ENCODE results near the gene QARS1. TPM values are rescaled to one million over a fixed set of nuclear protein-coding genes. Genes with fewer than 3 reads are reported as not detected.
A peak's percentile ranks its signal among the peaks of the same experiment; 100 is the strongest.

QARS1 gene
- total and polyA plus RNA-seq, 2 of the 8 experiments (the other 6 are each of a cell fraction or from before 2014, with no cell fraction given), result 353 to 581 TPM

- POLR2A ChIA-PET (ENCODE audit: partially characterized antibody), result interaction anchor here (1.1 to 25.5 kb wide), 9 partner anchors 9 to 130 kb away, joined by 3 to 508 read pairs (median 5); partner anchors contain the start of genes IMPDH2, LAMB2, NDUFAF3 and P4HTM
- Histone ChIP-seq H4K5ac (ENCODE audit: insufficient read length, low read depth, low read length) (peak overlapping the region; percentile 32), H3K36me3 (ENCODE audit: control insufficient read depth in 2 of 4, insufficient read depth in 4 of 4, low read length in 3 of 4) (peaks cover 18 to 55% (median 43%) of the 10 kb centered on the region in 4 experiments), H2AFZ (ENCODE audit: low read length) (no peak overlapping the region), H4K8ac (ENCODE audit: extremely low read depth, insufficient read depth, low read length) (peak overlapping the region; percentile 95), H2BK15ac (ENCODE audit: low read length) (no peak overlapping the region), H3K4me2 (ENCODE audit: insufficient read depth in 1 of 2, low read depth in 2 of 2, low read length in 2 of 2) (peak overlapping the region; percentile 92 to 99), H4K20me1 (replicated peaks in 1 of 2; ENCODE audit: control insufficient read depth in 1 of 2, insufficient read depth in 2 of 2, low read length in 2 of 2) (peaks cover 0 to 9% of the 10 kb centered on the region in 2 experiments), H2BK5ac (ENCODE audit: low read depth, low read length) (peak overlapping the region; percentile 73), H4K91ac (replicated peaks; ENCODE audit: insufficient read length, low read length) (no peak overlapping the region), H3K23me2 (ENCODE audit: low read depth, low read length) (peaks cover 5% of the 10 kb centered on the region), H3K27me3 (replicated peaks in 1 of 4; ENCODE audit: control insufficient read depth in 3 of 4, extremely low read depth in 1 of 4, insufficient read depth in 3 of 4, low read length in 3 of 4) (no peaks in the 10 kb centered on the region), H3K14ac (ENCODE audit: insufficient read length) (no peak overlapping the region), H3K4me1 (replicated peaks in 1 of 4; ENCODE audit: control insufficient read depth in 3 of 4, insufficient read depth in 4 of 4, low read length in 3 of 4) (peaks cover 0 to 11% (median 6%) of the 10 kb centered on the region in 4 experiments; a peak in 5 of 7 replicates), H3K9ac (replicated peaks in 1 of 4; ENCODE audit: extremely low read depth in 1 of 4, low read depth in 3 of 4, low read length in 3 of 4) (peak overlapping the region; percentile 78 to 94 (median 89)), H3K9me3 (ENCODE audit: insufficient read depth in 2 of 2, low read depth in 1 of 2, low read length in 1 of 2) (no peaks in the 10 kb centered on the region), H3K56ac (replicated peaks; ENCODE audit: insufficient read length, low read depth, low read length) (no peak overlapping the region), H3K23ac (ENCODE audit: insufficient read length) (no peak overlapping the region), H3K4me3 (ENCODE audit: extremely low read depth in 1 of 4, insufficient read depth in 2 of 4, low read depth in 3 of 4, low read length in 4 of 4) (peak overlapping the region; percentile 83 to 92 (median 86)), H3K79me2 (ENCODE audit: control insufficient read depth in 1 of 2, insufficient read depth in 2 of 2, low read length in 2 of 2) (peaks cover 0 to 10% of the 10 kb centered on the region in 2 experiments; a peak in 2 of 4 replicates), H2BK120ac (replicated peaks; ENCODE audit: low read depth, low read length) (no peak overlapping the region), H2BK12ac (ENCODE audit: low read depth, low read length) (no peak overlapping the region), H3K79me1 (ENCODE audit: low read depth, low read length) (peaks cover 9% of the 10 kb centered on the region), H3K4ac (replicated peaks; ENCODE audit: insufficient read length, low read depth, low read length) (no peak overlapping the region), H2AK5ac (ENCODE audit: low read depth, low read length) (no peak overlapping the region), H2BK20ac (ENCODE audit: low read length) (no peak overlapping the region), H3K27ac (ENCODE audit: low read depth, low read length) (peak overlapping the region; percentile 78; the same call in 1 of the 2 replicates), H3K18ac (ENCODE audit: extremely low read depth, low read length) (no peak overlapping the region)
- WGBS, 2 experiments (ENCODE audit: extremely low coverage in 1 of 2, insufficient coverage in 1 of 2, insufficient read length in 1 of 2, insufficient replicate concordance in 2 of 2, low coverage in 1 of 2, low lambda C conversion rate in 2 of 2, missing lambda C conversion rate in 1 of 2), result 6% methylated on average over 9 of the region's 9 CpGs; no CpG with 5 or more reads in 1 of the 2 experiments
- CTCF ChIA-PET (ENCODE audit: partially characterized antibody), result interaction anchor here (0.6 to 4.4 kb wide), 7 partner anchors 9 to 98 kb away, joined by 3 to 20 read pairs (median 4); partner anchors contain the start of genes LAMB2 and NDUFAF3
- FAIRE-seq (no peak), DNase-seq (ENCODE audit: low read depth in 1 of 2, low spot score in 2 of 2) (no peak)
- TF ChIP-seq CREB1 (IDR thresholded peaks at IDR 0.05), result no peak
- TF ChIP-seq CBX8 (IDR thresholded peaks at IDR 0.05; ENCODE audit: borderline replicate concordance, low read depth, low read length), result no peak
- TF ChIP-seq RNF2 (IDR thresholded peaks at IDR 0.05; ENCODE audit: borderline replicate concordance, low read depth, low read length, missing control alignments, poor library complexity, severe bottlenecking), result no peak
- no peak for TF ChIP-seq RAD21 (IDR thresholded peaks at IDR 0.05 in 1 of 2, conservative IDR thresholded peaks at IDR 0.05 in 1 of 2; ENCODE audit: low read depth in 2 of 2, low read length in 2 of 2)
- no peak for TF ChIP-seq CEBPB (IDR thresholded peaks at IDR 0.05; ENCODE audit: low read depth, low read length)
- TF ChIP-seq RFX5 (IDR thresholded peaks at IDR 0.05; ENCODE audit: borderline replicate concordance, low read depth, low read length), result no peak
- TF ChIP-seq POLR2A (IDR thresholded peaks at IDR 0.05; ENCODE audit: control extremely low read depth in 1 of 2, low read depth in 2 of 2, low read length in 2 of 2), result no peak
- no peak for TF ChIP-seq KDM5A (IDR thresholded peaks at IDR 0.05; ENCODE audit: low read length)
- TF ChIP-seq NRF1 (IDR thresholded peaks at IDR 0.05; ENCODE audit: low read depth, low read length), result no peak
Observed at GRCh38 chr3:49120096-49120437, 15.5 kb upstream of the QARS1 start.

All from H1 (cell line).